Umbilical cord (tissue), 2 donors: Measurements from ENCODE around the gene NISCH. TPM values are rescaled to one million over a fixed set of nuclear protein-coding genes. Genes with fewer than 3 reads are reported as not detected.

Experiments
- DNase-seq: peaks from one replicate; pipeline ENCODE4 v3.0.0-alpha.2; 2015; ENCODE audit warnings: low spot score
- total RNA-seq: library from RNA; depleted of rRNA; stranded (reverse); fragments of >200 nt; gene quantifications from one replicate; pipeline ENCODE4 v1.2.3, GENCODE V29; 2014; ENCODE audit warnings: low replicate concordance; ENCODE audit not compliant: insufficient read depth

NISCH gene
- 61.4 TPM for total RNA-seq

DNA sequence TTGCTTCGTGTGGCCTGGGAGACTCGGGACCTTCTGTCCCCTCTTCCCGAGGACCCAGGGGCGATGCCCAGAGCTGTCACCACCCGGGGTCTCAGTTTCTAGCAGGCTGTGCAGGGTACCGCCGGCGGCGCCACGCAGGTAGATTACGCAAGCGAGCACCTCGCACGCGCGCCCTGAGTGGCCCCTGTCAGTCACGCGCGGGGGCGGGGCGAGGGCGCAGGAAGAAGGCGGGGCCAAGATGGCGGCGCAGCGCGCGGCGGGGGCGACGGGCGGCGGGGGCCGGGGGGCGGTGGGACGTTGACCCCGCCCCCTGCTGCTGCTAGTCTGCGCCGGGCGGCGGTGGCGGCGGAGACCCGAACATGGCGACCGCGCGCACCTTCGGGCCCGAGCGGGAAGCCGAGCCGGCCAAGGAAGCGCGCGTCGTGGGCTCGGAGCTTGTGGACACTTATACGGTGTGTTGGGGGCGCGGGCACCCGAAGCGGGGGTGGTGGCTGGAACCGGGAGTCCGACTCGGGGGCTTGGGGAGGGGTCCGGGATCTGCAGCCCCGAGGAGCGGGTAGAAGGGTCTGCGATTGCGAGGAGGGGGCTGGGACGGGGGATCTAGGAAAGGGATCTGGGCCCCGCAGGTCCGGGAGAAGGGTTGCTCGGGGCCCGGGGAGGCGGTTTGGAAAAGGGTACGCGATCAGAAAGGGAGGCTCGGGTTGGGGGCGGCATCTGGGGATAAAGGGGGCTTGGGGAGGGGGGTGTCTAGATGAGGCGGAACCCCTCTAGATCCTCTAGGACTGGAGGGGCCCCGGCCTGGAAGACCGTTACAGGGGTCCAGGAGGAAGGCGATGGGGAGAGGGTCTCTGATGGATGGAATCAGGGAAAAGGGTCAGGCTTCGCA is at the start of gene NISCH:
NISCH (plus strand) TSS at position 322 of the 886 bp plus-strand sequence; CDS start at position 360, 38 bp downstream.
- DNase-seq, result peak; percentile 78

DNA sequence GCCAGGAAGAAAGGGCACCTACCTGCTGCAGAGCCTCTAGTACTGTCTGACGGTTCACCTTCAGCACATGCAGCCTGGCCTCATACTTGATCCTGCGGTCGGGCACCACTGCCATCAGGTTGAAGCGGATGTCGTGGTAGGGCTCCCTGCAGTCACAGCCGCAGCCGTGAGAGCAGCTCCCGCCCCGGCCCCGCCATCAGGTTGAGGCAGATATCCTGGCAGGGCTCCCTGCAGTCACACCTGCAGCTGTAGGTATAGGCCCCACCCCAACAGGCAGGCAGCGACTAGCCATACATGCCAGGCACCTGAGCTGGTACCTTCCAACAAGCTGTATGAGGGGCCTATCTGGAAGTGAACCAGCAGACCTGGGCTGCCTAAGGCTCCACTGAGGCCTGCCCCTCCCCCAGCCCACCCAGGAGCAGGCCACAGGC is 49.2 kb upstream of the NISCH start:
- DNase-seq, result no peak

DNA sequence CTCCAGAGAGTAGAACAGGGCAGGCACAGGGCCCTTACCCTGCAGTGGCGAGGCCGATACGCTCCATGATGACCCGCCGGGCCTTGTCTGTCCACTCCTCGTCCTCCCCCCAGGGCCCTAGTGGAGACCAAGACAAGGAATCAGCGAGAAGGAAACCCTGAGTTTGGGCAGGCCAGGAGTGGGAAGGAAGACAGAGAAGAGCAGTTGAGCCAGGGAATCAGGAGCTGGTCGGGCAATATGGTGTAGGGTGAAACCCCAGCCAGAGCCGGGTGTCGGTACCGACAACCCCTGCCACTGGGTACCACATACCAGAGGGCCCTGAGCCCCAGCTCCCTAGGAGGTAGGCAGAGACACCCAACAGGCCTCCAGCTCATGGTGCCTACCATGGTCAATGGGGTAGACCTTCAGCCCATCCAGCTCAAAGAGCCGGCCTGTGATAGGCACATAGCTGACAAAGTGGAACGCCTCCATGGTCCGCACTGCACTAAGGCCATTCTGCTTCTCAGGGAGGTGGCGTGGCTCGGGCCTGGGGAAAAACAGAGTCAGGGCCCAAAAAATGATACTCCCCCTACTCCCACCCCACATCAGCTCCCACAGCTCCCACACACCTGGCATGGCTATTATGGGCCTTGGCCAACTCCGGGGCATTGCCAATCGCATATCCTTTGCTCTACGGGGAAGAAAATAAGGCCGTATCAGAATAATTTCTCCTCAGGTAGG is 48.5 kb upstream of the NISCH start:
- DNase-seq, result no peak

DNA sequence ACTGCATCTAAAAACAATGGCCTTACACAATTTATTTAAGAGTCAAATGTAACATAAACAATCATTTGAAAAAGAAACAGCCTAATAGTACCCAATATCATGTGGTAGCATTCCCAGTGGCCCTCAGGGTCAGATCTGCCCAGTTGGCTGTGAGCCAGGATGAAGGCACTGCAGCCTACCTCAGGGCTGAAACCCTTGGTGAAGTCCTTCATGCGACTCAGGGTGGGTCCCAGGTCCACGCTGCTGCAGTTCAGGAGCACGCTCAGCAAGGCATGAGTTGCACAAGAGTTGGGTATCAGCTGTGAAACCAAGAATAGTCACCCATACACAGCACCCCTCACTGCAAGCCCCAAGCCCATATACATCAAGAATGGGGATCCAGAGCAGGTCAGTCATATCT is 47.6 kb upstream of the NISCH start:
- no peak for DNase-seq

DNA sequence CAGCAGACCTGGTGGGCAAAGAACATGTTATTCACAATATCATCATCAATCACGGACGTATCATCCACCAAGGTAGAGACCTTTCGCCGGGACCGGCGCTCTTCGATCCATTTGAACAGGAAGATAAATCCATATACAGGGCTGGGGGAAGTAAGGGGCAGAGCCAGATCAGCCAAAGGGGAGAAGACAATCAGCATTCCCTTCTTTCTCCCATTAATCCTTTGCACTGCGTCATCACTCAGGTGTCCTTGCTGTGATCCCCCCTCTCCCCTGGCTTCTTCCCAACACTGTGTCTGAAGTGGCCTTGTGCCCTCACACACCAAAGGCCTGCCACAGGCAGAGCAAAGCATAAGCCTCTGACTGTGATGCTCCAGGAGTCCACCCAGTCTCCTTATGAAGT is 46.9 kb upstream of the NISCH start:
- DNase-seq, result no peak

DNA sequence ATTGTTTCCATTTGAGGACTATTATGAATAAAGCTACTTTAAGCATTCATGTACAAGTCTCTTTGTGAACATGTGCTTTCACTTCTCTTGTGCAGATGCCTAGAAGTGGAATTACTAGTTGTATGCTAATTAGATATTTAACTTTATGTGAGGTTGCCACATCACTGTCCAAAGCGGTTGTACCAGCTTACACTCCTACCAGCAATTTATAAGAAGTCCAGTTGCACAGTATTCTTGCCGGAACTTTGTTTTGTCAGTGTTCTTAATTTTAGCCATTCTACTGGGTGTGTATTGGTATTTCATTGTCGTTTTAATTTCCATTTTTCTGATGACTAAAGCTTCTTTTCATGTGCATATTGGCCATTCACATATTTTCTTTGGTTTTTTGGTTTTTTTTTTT is 39.6 kb upstream of the NISCH start:
- no peak for DNase-seq

DNA sequence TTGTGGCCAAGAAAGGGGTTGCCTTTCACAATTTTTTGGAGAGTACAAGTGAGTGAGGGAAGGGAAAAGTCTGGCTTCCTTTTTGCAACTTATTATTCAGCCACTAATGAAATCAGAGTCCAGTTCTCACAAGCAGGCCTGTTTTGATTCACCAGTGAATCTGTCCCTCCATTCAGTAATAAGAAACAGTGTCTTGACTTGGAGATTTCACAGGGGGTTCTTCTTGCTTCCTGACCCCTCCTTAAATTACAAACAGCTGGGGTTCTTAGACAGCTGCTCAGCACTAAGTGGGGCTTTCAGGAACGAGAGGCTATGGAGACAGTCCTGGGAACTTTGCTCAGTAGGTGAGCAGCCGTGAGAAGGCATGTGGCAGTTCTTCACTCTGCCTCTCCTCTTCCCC is 35.0 kb upstream of the NISCH start:
- no peak for DNase-seq

DNA sequence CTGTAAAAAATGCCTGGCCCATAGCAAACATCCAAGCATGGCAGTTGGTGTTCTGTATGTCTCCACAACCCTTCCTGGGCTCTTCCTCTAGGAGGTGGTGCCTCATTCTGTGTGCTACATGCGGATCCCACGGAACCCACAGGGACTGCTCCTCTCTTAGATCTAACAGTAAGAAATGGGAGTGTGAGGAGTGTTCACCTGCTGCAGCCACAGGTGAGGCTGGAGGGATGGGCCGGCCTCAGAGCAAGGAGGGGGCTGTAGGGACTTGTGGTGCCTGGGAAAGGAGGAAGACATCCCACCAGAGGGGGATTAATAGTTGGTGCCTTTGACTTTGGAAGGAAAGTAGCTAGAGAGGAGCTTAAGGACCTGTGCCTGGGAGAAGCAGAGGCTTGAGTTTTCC is 32.7 kb upstream of the NISCH start:
- no peak for DNase-seq

DNA sequence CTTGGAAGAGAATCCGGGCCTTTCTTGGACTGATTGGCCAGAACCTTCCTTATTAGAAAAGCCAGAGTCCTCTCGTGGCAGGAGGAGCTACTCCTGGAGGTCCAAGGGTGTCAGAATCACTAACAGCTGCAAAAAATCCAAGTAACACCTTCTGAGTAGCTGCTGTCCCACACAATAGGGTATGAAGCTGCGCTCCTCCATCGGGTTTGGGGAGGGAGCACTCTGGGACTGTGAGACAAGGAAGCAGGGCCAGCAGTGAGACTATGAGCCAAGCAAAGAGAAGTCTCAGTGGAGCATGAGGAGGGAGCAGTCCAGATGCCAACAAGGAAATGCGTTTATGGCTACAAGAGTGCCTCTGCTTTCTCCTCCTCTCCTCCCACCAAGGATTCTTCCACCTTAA is 32.2 kb upstream of the NISCH start:
- no peak for DNase-seq

DNA sequence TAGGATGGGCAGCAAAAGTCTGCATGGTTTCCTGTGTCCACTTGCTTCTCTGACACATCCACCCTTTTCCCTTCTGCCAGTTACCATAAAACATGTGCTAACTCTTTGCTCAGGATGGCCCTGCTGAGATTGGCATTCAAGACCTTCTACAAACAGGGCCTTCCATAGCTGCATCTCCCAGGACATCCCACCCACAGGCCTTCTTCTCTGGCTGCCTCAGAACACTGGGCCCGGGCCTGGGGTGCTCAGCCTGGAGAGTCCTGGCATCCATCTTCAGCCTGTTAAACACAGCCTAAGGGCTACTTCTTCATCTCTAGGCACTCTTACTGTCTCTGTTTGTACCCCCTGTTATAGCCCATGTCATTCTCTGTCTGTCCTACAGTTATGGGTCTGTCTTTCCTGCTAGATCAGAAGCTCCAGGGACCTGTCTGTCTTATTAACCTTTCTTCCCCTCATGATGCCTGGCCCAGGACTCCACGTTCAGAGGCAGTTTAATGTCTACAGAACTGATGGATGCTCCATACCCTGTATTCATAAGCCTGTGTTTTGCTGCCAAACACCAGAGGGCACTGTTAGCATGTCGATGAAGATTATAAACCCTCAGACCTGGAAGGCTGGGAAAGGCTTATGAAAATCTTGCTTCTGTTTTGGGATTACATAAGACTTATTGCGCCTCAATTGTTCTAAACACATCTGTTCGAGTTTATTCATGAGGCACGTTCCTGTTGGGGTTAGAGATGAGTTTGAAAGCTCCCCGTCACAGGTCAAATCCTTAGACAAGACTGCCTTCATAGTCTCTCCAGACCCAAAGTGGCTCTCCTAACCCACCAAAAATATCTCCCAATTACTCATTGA is 27.0 kb upstream of the NISCH start:
- DNase-seq, result peak; percentile 80

DNA sequence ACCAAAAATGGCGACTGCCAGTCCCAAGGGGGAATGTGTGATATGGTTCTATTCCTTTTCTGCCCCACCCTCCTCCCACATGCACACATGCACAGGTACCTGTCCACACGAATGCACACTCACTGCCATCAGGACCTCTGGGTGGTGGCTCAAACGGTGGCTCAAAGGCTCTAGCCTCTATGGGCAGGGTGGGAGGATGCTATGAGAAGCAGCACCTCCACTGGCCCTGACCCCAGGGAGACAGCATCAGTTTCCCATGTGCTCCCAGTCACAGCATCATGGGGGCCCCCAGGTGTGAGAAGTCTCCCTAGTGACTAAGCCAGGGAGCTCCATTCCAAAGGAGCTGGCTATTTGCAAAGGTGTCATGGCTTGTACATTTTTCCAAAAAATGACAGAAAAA is 26.4 kb upstream of the NISCH start:
- DNase-seq, result no peak

DNA sequence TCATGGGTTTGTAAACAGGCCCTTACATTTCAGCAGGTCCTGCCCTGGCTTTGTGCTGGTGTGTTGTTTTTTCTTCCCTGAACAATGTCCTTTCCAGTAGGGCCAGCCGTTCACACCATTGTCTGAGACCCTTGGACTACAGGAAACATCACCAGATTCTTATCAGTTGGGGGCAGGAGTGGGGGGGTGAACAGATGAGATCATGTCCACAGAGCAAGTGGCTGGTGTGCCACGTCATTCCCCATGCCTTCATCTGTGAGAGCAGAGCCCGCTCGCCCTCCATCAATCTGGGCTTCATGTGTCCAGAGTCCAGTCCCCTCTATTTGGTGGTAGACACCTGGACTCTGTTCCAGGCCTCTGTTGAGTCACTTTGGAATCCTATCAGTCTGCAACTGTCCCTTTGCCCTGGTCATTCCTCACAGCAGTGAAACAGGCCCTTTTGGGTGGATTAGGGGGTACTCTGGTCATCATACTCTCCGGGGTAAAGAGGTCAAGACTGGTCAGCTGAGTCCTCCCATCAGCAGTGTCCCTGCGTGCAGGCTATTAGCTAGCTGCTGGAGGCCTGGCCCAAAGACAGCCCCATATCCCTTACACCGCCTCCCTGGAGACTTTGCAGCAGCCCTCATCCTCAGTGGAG is 25.5 kb upstream of the NISCH start:
- DNase-seq, result peak; percentile 29

DNA sequence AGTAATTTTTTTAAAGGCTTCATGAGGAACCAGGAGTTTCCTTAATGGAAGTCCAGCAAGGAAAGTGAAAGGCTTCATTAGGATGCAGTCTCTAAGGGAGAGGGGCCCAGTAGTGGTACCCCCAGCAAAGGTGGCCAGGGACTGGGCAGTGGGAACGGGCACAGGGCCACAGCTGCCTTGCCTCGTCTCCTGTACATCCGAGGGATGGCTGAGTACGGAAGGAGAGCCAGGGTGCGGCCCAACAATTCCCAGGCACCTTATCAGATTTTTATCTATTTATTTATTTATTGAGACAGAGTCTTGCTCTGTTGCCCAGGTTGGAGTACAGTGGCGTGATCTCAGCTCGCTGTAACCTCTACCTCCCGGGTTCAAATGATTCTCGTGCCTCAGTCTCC is 25.0 kb upstream of the NISCH start:
- DNase-seq, result no peak

DNA sequence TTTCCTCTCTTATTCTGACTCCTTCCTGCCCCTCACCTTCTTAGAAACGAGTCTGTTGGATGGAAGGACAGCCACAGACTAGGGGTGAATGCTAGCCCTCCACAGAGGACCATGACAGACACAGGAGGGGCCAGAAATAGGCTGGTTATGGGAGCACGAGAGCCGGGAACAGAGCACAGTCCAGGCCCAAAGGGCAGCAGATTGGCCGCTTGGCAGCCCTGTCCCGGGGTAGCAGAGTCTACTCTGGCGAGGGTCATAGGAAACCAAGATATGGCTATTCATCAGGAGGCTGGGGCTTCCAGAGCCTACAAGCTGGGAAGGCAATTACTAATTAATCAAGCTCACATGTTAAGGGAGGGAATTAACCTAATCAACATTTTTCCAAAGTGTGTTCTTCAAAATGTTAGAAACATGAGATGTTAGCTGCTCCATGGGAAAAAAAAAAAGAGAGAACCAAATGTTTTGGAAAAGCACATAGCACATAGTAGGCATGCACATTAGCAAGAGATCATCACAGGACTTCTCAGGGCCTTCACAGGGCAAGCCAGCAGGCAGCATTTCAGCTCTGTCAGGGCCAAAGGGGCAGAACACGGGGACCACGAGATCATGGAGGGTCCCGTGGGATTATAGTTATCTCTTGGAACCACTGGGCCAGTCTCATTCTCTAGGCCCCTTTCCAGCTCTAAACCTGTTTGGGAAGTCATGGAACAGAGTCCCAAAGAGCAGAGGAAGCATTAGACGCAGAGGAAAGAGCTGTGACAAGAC is 23.8 kb upstream of the NISCH start:
- no peak for DNase-seq

DNA sequence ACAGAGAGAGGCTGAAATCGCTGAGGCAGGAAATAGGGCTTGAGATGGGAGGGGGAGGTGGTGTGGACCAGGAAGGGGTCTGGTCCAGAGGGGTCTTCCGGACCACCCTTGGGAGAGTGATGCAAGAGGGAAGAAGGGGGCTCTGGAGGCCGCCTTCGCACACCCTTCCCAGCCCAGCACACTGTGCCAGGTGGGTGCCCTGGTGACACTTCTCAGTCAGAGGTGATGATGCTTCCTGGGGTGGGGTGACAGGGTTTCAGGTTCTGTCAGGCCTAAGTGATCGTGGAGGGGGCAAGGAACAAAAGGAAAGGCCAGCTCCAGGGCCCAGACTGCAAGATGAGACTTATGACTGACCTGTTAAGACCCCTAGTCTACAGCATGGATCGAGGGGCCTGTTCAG is 23.2 kb upstream of the NISCH start:
- DNase-seq, result no peak

DNA sequence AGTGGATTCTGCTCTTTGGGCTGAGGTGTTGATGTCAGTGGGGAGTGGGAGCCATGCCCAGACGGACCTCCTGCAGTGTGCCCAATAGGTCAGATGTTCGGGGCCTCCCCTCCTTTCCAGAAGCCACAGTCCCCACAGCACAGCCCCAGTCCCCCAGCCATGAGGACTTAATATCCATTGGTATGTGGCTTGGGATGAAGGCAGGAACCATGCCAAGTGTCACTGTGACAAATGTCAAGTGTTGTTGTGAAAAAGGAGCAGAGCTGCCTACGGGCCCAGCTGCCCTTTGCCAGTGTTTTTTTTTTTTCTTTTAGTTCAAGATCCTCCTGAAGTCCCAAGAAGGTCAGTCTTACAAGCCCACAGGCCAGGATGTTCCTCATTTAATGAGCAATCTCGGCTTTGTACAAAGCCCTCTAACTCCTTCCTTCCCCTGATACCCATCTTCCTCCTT is 22.7 kb upstream of the NISCH start:
- DNase-seq, result no peak

DNA sequence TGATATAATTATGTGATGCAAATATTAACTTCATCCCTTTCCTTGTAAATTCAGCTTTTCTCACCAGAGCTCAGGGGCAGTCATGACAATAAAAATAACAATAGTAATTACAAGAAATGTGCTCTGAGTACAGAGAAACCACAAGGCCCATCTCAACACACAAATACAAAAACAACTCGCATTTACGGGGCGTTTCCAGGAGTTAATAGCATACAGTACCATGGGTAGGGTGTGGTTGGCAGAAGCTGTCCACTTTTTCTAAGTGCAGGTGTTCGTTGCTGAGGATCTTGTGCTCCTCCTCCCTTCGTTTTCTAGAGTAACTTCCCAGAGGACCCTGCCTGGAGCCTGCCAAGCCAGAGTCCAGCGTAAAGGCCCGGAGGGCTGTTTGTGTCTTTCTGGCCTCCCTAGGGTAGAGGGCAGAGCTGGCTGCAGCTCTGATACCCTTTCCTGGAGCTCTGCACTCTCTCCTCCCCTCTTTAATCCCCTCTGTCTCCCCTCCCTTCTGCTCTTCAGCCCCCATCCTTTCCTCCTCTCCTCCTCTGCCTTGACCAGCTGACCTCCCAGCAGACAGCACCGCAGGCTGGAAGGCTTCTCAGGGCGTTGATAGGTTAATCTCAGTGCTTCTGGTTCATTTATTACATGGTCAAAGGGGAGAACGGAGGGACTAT is 21.9 kb upstream of the NISCH start:
- DNase-seq, result peak; percentile 40

DNA sequence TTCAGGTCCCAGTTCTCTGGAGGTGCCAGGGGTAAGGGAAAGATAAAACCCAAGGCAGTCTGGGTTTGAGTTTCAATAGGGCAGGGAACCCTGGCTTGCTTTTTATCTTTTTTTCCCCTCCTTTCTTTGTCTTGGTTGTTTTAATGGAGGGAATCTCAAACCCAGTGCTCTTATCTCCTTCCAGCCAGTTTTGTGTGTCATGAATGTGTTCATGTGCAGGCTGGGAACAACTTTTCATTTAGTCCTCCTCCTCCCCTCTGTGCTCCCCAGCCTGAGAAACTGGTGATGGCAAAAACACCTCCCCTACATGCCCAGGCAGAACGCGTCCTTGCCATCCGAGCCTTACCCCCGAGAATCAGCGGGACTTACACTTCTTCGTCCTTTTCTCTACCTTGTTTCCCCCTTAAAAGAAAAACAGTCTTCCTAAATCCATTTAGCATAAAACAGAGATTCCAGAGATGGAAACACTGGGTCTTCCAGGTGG is 21.4 kb upstream of the NISCH start:
- DNase-seq, result no peak

DNA sequence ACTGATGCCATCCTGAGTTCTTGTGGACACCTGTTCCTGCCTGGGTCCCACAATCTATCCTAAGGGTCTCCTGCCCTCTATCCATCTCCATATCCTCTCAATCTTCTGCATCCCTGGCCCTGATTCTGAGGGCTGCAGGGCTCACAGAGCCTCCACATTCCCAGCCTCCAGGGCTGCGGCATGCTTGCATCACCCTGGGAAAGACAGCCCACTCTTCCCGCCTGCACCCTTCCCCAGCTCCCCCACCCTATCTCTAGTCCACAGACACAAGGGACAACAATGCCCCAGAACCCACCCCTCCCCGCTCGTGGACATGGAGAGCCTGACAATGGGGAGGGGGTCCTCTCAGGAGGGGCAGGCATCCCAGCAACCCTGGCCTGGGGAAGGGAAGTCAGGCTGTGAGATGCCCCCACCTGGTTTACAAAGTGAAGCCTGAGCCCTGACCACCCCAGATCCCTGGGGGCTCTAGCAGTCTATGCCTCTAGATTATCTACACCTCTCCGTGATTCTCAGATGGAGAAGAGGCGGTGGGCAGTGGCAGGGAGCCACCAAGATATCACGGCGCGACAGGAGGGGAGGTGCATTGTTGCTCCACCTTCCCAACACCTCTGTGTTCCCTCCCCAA is 20.8 kb upstream of the NISCH start:
- no peak for DNase-seq
